GM12878 (cell line): ENCODE data around the gene ZNF311. TPM values are rescaled to one million over a fixed set of nuclear protein-coding genes. Genes with fewer than 3 reads are reported as not detected.

Source experiments
- ATAC-seq: fragments of 200-7000 bp; cut with Tn5 transposase; 3 replicates; pipeline ENCODE4 v1.9.1; 2020; ENCODE audit warnings: mild to moderate bottlenecking, moderate library complexity
- BruUV-seq: library from RNA; stranded (reverse); fragments of 400-500 nt; replicated peaks from 2 replicates; lab custom pipeline; 2021; lab: Mats Ljungman, UMichigan
- CTCF ChIA-PET: fragments of 300-600 bp; sonication (Branson Sonifier 250); formaldehyde crosslinking; extraction: SDS; loops from one replicate; lab custom pipeline; 2021; ENCODE audit warnings: inconsistent platforms; lab: Yijun Ruan, JAX
- POLR2A ChIA-PET: fragments of 350-600 bp; formaldehyde crosslinking; extraction: SDS; loops from one replicate; lab custom pipeline; 2021; ENCODE audit warnings: inconsistent platforms; lab: Charles Lee
- RAD21 ChIA-PET: fragments of 300-600 bp; sonication (Branson Sonifier 250); formaldehyde crosslinking; loops from one replicate; lab custom pipeline; 2023; ENCODE audit warnings: antibody characterized with exemption; ENCODE audit not compliant: unreplicated experiment; lab: Charles Lee
- SMC1A ChIA-PET: fragments of 300-600 bp; sonication (Branson Sonifier 250); formaldehyde crosslinking; loops from one replicate; lab custom pipeline; 2023; ENCODE audit not compliant: unreplicated experiment, uncharacterized antibody; lab: Charles Lee
- DNase-seq: peaks from one replicate; pipeline ENCODE4 v3.0.0-alpha.2; 2011; ENCODE audit warnings: low read depth, low spot score
- FAIRE-seq: peaks from 3 replicates; lab custom pipeline; 2011; peaks lifted over from hg19 to GRCh38; lab: Jason Lieb, UNC
- H2AFZ ChIP-seq: 2 replicates; pipeline ENCODE4 v1.6.0; 2011; ENCODE audit warnings: low read depth, low read length, control low read depth; ENCODE audit not compliant: control insufficient read depth
- H3K27ac ChIP-seq: 2 replicates; pipeline ENCODE4 v1.5.1; 2011; ENCODE audit warnings: control low read depth; ENCODE audit not compliant: control insufficient read depth, insufficient read depth
- H3K27me3 ChIP-seq, 2 experiments: replicated peaks in 1 of 2; 2 replicates each; pipeline versions ENCODE4 v1.6.0 to v1.6.1; 2011; ENCODE audit warnings: low read length in 1 of 2; ENCODE audit not compliant: control insufficient read depth in 2 of 2, insufficient read depth in 2 of 2
- H3K36me3 ChIP-seq, 2 experiments: 2 replicates each; pipeline ENCODE4 v1.5.1; 2011; ENCODE audit warnings: low read length in 1 of 2; ENCODE audit not compliant: control insufficient read depth in 2 of 2, insufficient read depth in 2 of 2
- H3K4me1 ChIP-seq: 2 replicates; pipeline ENCODE4 v1.6.1; 2011; ENCODE audit warnings: mild to moderate bottlenecking, low read length, moderate library complexity, mixed read lengths; ENCODE audit not compliant: control insufficient read depth, insufficient read depth
- H3K4me2 ChIP-seq: 2 replicates; pipeline ENCODE4 v1.6.0; 2011; ENCODE audit warnings: control low read depth; ENCODE audit not compliant: control insufficient read depth, insufficient read depth
- H3K4me3 ChIP-seq: fragments of 200-600 bp; sonication (generic); 2 replicates; pipeline ENCODE4 v1.5.1; 2016
- H3K79me2 ChIP-seq: 2 replicates; pipeline ENCODE4 v1.6.0; 2011; ENCODE audit warnings: low read length; ENCODE audit not compliant: control insufficient read depth, insufficient read depth
- H3K9ac ChIP-seq: 2 replicates; pipeline ENCODE4 v1.8.0; 2011; ENCODE audit warnings: low read length, control low read depth, mixed read lengths; ENCODE audit not compliant: control insufficient read depth, insufficient read depth
- H3K9me3 ChIP-seq: replicated peaks from 3 replicates; pipeline ENCODE4 v1.5.1; 2011; ENCODE audit warnings: mild to moderate bottlenecking, low read length; ENCODE audit not compliant: control insufficient read depth, insufficient read depth
- H4K20me1 ChIP-seq: 2 replicates; pipeline ENCODE4 v1.6.0; 2011; ENCODE audit not compliant: control insufficient read depth, insufficient read depth
- ESRRA ChIP-seq: IDR thresholded peaks from 2 replicates; pipeline ENCODE4 v1.6.1; 2012; ENCODE audit warnings: mild to moderate bottlenecking, low read length, improper control_type of control experiment
- IKZF1 ChIP-seq: fragments of 450-650 bp; conservative IDR thresholded peaks from 2 replicates; pipeline ENCODE4 v1.6.1; 2017; ENCODE audit warnings: antibody characterized with exemption, mild to moderate bottlenecking
- ZBTB33 ChIP-seq: fragments of 450-650 bp; IDR thresholded peaks from 2 replicates; pipeline ENCODE4 v1.6.1; 2017; ENCODE audit warnings: mild to moderate bottlenecking
- WGBS: methylation state at CpG from one replicate; pipeline ENCODE4 v1.1.6; 2016; ENCODE audit warnings: low lambda C conversion rate; ENCODE audit not compliant: insufficient replicate concordance, insufficient coverage; ENCODE audit errors: missing lambda C conversion rate; 5-methylcytosine and 5-hydroxymethylcytosine counted together
- in situ Hi-C: fragments of 300-500 bp; cut with MboI; formaldehyde crosslinking; loops from 9 replicates; pipeline ENCODE4 v1.14.3; 2018; ENCODE audit warnings: mixed read lengths
- intact Hi-C: fragments of 100-400 bp; cut with micrococcal nuclease; formaldehyde crosslinking; loops from one replicate; pipeline ENCODE4 v1.14.2; 2022; ENCODE audit not compliant: unreplicated experiment
- polyA plus RNA-seq, 11 experiments: library from polyadenylated mRNA; depleted of rRNA in 4 of 11; unstranded in 6 of 11; stranded (reverse) in 5 of 11; fragments of >200 nt; fragmentation: Nextera tagmentation in 4 of 11; fragmentation: Illumina TruSeq in 1 of 11; extraction: Ambion mirVana in 4 of 11; extraction: Trizol in 1 of 11; gene quantifications; 1 replicate in 1 of 11; 2 replicates in 10 of 11; pipeline versions ENCODE4 v1.2.1 to v1.2.3, GENCODE V29; 2011 to 2016; ENCODE audit warnings: inconsistent platforms in 2 of 11, missing spikeins in 2 of 11, low read depth in 1 of 11
- total RNA-seq, 4 experiments: library from RNA; depleted of rRNA in 3 of 4; stranded (reverse); fragments of >200 nt in 3 of 4; fragmentation: Illumina TruSeq in 1 of 4; extraction: Trizol in 1 of 4; gene quantifications; 2 replicates each; pipeline versions ENCODE4 v1.2.1 to v1.2.3, GENCODE V29; 2013 to 2021

ZNF311 gene
- total and polyA plus RNA-seq, 10 of the 15 experiments (the other 5 are each of a cell fraction or from before 2014, with no cell fraction given), result 0.07 TPM; not detected in 9

GRCh38 chr6:28953585-28954258 is 51.4 kb downstream of the ZNF311 start:
- Histone ChIP-seq H3K79me2 (no peaks in the 10 kb centered on the region), H3K9me3 (no peaks in the 10 kb centered on the region; the same call in 2 of the 3 replicates), H4K20me1 (no peaks in the 10 kb centered on the region), H2AFZ (peak overlapping the region; percentile 85), H3K9ac (peak overlapping the region; percentile 46; the same call in 1 of the 2 replicates), H3K36me3 (no peaks in the 10 kb centered on the region), H3K4me3 (peak overlapping the region; percentile 72), H3K4me1 (no peaks in the 10 kb centered on the region), H3K27ac (no peak overlapping the region), H3K27me3 (no peaks in the 10 kb centered on the region), H3K4me2 (peak overlapping the region; percentile 77)
- ChIA-PET CTCF (interaction anchor here (1.3 kb wide), 1 partner anchor 62 kb away, joined by 3 read pairs; no protein-coding TSS in a partner anchor), POLR2A (no interaction called here), SMC1A (interaction anchor here (1.1 to 1.8 kb wide), 3 partner anchors 11 to 116 kb away, joined by 3 to 10 read pairs (median 4); no protein-coding TSS in a partner anchor), RAD21 (no interaction called here)
- DNase-seq, result no peak
- intact Hi-C loops, result loop anchor here (2.0 kb wide), 1 partner anchor 27 kb away; no protein-coding TSS in a partner anchor
- 9% methylated on average over 22 of the region's 22 CpGs for WGBS
- no peak for FAIRE-seq
- ATAC-seq, result peak; percentile 54
- no TSS peak for BruUV-seq
- in situ Hi-C loops, result no loop called here
- TF ChIP-seq ZBTB33 (no peak), ESRRA (no peak), IKZF1 (peak; percentile 49)
